ENCODE results near the gene MAEA.

The MAEA gene

DNA sequence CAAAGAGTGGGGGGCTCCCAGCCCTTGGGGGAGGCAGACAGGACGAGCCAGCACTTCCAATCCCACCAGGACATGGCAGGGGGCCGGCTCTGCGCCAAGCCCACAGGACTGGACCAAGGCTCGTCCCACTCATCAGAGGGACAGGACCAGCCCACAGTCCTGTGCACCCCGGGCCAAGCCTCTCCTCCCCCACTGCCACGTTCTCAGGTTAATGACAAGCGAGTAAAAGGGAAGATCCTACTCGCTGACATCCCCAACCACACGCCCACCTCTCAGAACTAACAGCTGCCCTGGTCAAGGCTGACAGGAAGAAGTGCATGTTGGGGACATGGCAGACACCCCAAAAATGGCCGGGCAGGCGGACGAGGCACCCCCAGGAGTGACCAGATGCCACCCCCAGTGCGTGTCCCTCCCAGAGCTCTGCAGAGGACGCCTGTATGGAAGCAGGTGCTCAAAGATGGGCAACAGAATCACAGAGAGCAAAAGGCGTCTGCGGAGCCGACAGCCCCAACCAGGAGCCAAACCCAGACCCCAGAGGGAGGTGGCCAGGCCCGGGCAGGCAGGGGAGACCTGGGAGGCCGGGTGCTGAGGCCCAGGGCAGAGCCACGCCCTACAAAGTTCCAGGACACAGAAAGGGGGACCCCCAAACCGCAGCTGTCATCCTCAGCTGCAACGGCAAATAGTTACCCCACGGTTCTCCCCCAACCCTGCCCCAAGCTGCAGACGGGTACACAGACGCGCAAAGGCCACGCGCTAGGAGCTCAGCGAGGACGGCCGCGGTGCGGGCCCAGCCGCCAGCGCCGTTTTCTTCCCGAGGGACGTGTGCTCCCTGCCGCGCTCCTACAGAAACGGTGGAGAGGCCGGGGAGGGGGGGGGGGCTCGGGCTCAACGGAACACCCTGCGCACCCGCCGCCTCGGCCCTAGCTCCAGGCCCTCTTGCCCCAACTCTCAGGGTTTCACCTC lies 42.5 kb upstream of the MAEA start:
- Histone ChIP-seq H3K9ac (ENCODE audit: low read depth, low read length) (peak overlapping the region; percentile 80), H3K36me3 (ENCODE audit: insufficient read depth, low read length) (peaks cover 14% of the 10 kb centered on the region), H3K9me3 (ENCODE audit: control insufficient read depth, insufficient read depth, low read length) (peaks cover 5% of the 10 kb centered on the region; the same call in 1 of the 2 replicates), H3K4me1 (ENCODE audit: insufficient read depth, low read length) (peaks cover 4% of the 10 kb centered on the region; the same call in 1 of the 2 replicates)

DNA sequence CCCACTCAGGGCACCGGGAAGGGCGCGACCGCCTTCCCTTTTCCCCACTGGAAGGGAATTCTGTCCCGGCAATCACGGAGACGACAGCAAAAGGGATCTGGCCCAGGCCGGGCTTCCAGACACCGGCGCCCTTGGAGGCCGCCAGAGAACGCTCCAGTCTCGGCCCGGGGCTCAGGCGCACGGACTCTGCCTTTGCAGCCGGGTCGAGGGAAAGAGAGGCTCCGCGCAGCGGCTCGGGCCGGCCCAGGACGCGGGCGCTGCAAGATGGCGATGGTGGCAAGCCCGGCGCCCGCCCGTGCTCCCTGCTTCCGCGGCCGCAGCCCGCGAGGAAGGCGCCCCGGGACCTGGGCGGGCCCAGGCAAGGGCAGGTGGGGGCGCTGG lies 41.8 kb upstream of the MAEA start:
- Histone ChIP-seq H3K4me1 (ENCODE audit: insufficient read depth, low read length) (peaks cover 4% of the 10 kb centered on the region; the same call in 1 of the 2 replicates), H3K9ac (ENCODE audit: low read depth, low read length) (peak overlapping the region; percentile 80), H3K36me3 (ENCODE audit: insufficient read depth, low read length) (peaks cover 14% of the 10 kb centered on the region), H3K9me3 (ENCODE audit: control insufficient read depth, insufficient read depth, low read length) (peaks cover 7% of the 10 kb centered on the region; the same call in 1 of the 2 replicates)

DNA sequence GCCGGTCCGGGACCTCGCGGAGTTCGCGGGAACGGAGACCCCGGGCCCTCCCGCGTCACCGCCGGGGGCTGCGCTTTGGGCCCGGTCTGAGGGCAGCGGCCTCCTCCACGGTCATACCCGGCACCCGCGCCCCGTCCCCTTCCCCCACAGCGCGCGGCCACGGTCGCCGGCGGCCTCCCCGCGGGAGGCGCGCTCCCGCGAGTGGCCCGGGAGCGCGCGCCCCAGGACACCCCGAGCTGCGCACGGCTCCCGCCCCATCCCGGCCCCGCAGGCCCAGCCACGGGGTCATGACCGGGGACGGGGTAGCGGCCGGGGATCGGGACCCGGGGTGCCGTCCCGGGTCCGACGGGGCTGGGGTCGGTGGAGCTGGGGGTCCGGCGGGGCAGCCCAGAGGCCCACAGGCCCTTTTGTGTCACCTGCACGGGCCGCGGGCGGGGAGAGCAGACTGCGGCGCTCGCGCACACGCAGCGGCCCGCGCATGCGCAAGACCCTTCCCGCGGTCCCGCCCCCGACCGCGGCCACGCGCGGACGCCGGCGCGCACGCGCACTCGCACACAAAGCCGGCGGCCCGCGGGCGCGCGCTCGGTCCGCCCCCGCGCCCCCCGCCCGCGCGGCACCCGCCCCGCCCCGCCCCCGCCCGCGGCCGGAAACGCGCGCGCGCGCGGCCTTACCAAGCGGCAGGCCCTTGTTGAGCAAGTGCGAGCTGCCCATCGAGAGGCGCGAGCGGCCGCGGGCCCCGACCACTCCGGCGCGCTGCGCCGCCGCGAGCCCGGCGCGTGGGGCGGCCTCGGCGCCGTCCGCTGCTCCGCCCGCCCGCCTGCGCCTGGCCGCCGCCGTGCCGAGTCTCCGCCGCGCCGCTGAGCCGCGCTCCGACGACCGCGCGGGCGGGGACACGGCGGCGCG lies 41.2 kb upstream of the MAEA start, which contains the start of gene CTBP1:
Gene CTBP1, minus strand, starts transcription at position 886 of the 903 bp plus-strand sequence. CDS start 7,799 bp downstream, outside the sequence.
- Histone ChIP-seq H3K9ac (ENCODE audit: low read depth, low read length) (peak within 1 kb of the TSS; percentile 80), H3K4me1 (ENCODE audit: insufficient read depth, low read length) (peaks cover 4% of the 10 kb centered on the region; the same call in 1 of the 2 replicates), H3K36me3 (ENCODE audit: insufficient read depth, low read length) (peaks cover 13% of the 10 kb centered on the region), H3K9me3 (ENCODE audit: control insufficient read depth, insufficient read depth, low read length) (peaks cover 12% of the 10 kb centered on the region)

DNA sequence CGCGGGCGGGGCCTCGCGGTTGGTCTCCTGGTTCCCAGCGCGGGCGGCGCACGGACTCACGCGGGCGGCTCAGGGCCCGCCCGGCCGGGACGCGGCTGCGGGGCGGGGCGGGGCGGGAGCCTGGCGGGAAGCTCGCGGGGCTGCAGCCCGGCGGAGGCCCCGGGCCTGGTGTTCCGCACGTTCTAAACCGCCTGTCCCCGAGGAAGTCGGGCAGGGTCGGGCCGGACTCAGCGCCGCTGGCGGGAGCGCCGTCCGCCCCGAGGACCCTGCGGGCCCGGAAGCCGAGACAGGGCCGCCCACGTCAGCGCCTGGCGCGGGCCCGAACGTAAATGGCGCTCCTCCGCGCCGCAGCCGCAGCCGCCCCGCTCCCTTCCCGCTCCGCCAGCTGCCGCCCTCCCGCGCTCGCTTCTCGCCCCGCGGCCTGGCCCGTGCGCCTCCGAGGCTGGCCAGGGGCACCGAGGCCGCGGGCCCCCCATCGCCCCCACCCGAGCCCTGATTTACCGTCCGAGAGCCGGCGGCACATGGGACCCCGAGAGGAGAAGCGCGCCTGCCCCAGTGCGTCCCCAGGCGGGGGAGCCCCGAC lies 40.5 kb upstream of the MAEA start:
- peak overlapping the region; percentile 75 for H3K9ac ChIP-seq (ENCODE audit: low read depth, low read length)
- H3K9me3 ChIP-seq (ENCODE audit: control insufficient read depth, insufficient read depth, low read length) = peaks cover 12% of the 10 kb centered on the region
- H3K4me1 ChIP-seq (ENCODE audit: insufficient read depth, low read length) = peaks cover 4% of the 10 kb centered on the region; the same call in 1 of the 2 replicates
- H3K36me3 ChIP-seq (ENCODE audit: insufficient read depth, low read length) = peaks cover 15% of the 10 kb centered on the region

DNA sequence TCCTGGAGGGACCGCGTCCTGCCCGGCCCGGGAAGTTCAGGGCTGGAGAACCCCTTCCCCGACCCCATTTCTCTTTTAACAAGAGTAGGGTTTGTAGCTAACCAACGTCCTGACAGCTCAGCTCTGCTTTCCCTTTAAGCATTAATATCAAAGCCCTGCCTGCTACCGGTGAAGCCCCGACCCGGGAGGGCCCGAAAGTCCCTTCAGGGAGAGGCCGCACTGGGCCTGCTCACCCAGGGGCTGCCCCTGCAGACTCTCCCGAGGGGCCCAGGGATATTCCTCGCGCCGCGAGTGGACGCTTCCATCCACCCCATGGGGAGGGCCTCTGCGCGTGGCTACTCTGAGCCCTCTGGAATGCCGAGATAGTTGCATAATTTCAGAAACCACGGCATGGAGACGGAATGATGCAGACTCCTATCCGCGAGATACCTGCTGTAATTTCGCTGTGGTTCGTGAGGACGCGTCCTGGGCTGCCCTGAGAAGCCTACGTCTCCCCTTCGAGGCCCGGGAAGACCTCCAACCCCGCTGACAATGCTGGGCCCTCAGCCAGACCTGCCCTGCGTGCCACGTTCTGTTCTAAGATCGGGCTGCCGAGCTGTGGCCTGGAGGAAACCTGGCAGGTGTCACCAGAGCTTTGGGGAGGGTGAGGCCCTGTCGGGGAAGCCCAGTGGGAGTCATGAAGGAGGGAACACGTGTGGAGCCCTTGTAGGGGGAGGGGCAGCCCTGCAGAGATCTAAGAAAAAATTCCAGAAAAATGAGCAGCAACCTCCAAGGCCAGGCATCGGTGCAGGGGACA lies 39.8 kb upstream of the MAEA start:
- H3K9ac ChIP-seq (ENCODE audit: low read depth, low read length) = peak overlapping the region; percentile 75
- peaks cover 15% of the 10 kb centered on the region for H3K36me3 ChIP-seq (ENCODE audit: insufficient read depth, low read length)
- peaks cover 13% of the 10 kb centered on the region for H3K9me3 ChIP-seq (ENCODE audit: control insufficient read depth, insufficient read depth, low read length)
- peaks cover 4% of the 10 kb centered on the region; the same call in 1 of the 2 replicates for H3K4me1 ChIP-seq (ENCODE audit: insufficient read depth, low read length)

DNA sequence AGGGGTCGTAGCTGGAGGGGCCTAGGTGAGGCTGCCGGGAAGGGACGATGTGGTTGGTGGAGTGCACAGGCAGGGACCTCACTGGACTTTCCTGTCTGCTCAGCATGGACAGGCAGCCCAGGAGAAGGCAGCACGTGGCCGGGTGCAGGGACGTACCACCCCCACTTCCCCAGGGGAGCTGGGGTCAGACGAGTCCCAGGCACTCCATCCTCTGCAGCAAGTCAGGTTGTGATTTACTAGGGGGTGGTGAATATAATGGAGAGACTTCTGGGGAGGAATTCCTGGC lies 39.2 kb upstream of the MAEA start:
- peaks cover 15% of the 10 kb centered on the region for H3K36me3 ChIP-seq (ENCODE audit: insufficient read depth, low read length)
- no peak overlapping the region for H3K9ac ChIP-seq (ENCODE audit: low read depth, low read length)
- H3K4me1 ChIP-seq (ENCODE audit: insufficient read depth, low read length) = peaks cover 4% of the 10 kb centered on the region; the same call in 1 of the 2 replicates
- H3K9me3 ChIP-seq (ENCODE audit: control insufficient read depth, insufficient read depth, low read length) = peaks cover 17% of the 10 kb centered on the region

DNA sequence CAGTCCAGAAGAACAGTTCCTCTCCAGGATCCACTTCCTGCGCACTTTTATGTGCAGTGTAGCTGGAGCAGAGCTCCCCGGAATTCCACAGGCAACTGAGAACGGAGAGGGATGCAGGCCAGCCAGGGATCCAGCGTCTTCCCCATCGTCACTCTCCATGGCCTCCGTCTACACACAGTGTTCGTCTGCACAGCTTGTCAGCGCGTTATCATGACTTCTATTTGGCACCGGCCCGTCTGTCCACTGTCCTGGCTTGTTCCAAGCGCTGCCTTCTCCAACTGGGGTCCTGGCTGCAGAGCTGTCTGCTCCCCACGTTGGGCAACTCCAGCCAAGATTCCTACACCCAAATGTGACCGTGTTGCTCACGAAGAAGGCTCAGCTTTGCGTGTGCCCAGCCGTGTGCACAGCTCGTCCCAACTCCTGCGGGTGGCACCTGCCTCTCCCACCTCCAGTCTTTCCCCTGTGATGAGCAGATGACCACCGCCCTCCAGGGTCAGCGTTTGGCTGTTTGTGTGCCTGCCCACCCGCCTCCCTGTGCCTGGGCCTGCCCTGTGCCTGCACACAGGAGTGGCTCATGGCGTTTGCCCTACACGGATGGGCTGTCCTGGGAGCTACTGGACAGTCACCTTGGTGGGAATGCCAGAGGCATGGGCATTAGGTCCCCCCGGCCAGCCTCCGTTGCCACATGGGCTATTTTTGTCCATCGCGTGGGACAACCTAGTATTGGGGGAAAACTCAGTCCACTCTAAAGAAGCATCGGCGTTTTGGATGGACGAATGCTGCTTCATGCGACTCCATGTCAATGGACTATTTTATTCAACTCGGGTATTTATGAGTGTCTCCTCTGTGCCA lies 38.5 kb upstream of the MAEA start:
- peaks cover 15% of the 10 kb centered on the region for H3K36me3 ChIP-seq (ENCODE audit: insufficient read depth, low read length)
- peaks cover 22% of the 10 kb centered on the region for H3K9me3 ChIP-seq (ENCODE audit: control insufficient read depth, insufficient read depth, low read length)
- no peak overlapping the region for H3K9ac ChIP-seq (ENCODE audit: low read depth, low read length)
- peaks cover 4% of the 10 kb centered on the region; the same call in 1 of the 2 replicates for H3K4me1 ChIP-seq (ENCODE audit: insufficient read depth, low read length)

DNA sequence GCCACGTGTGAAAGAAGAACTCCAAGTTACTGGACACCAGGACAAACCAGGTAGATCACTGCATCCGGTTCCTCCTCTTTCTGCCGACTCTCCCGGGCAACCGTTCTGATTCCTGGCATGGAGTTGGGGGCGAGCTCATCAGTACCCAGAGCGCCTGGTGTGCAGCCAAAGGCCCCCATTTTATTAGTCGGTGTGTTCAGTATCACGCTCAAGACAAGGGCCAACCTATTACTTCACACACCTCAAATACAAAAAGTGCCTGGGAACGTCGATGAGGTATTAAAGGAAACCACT lies 38.0 kb upstream of the MAEA start:
- peaks cover 22% of the 10 kb centered on the region for H3K9me3 ChIP-seq (ENCODE audit: control insufficient read depth, insufficient read depth, low read length)
- peaks cover 15% of the 10 kb centered on the region for H3K36me3 ChIP-seq (ENCODE audit: insufficient read depth, low read length)
- peaks cover 4% of the 10 kb centered on the region; the same call in 1 of the 2 replicates for H3K4me1 ChIP-seq (ENCODE audit: insufficient read depth, low read length)
- H3K9ac ChIP-seq (ENCODE audit: low read depth, low read length) = no peak overlapping the region

DNA sequence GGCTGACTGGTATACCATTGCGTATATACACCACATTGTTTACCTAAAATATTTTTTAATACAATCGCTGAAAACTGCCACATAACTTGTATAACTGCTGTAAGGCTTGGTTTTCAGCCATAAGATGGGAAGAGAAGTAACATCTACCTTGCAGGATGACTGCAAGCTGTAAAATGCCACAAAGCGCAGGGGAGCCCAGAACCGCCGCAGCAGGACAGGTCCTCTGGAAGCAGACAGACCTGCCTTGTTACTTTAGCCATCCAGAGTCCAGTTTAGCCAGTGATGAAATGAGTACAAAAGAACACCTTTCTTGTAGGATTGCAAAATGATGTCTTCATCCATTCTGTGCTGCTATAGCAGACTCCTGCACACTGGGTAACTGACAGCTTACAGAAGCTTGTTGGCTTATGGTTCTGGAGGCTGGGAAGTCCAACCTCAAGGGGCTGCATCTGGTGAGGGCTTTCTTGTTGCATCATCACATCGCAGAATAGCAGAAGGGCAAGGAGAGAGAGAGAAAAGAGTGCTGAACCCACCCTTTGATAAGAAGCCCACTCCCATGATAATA lies 36.7 kb upstream of the MAEA start:
- H3K9ac ChIP-seq (ENCODE audit: low read depth, low read length) = no peak overlapping the region
- H3K9me3 ChIP-seq (ENCODE audit: control insufficient read depth, insufficient read depth, low read length) = peaks cover 22% of the 10 kb centered on the region
- H3K36me3 ChIP-seq (ENCODE audit: insufficient read depth, low read length) = peaks cover 15% of the 10 kb centered on the region
- H3K4me1 ChIP-seq (ENCODE audit: insufficient read depth, low read length) = no peaks in the 10 kb centered on the region

DNA sequence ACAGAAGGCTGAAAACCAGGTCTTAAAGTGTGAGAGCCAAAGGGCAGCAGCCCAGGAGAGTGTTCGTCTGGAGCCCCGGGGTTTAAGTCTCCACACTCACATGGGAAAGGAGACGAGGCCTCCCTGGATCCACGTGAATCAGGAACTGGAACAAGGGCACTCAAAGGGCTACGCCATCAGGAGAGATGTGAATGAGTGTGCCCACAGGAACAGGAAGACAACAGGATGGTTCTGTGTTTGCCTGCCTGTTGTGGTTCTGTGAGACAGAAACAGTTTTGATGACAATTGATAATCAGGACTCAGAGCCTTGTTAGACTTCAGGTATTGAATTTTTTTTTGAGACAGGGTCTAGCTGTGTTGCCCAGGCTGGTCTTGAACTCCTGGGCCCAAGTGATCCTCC lies 35.9 kb upstream of the MAEA start:
- Histone ChIP-seq H3K9ac (ENCODE audit: low read depth, low read length) (no peak overlapping the region), H3K9me3 (ENCODE audit: control insufficient read depth, insufficient read depth, low read length) (peaks cover 22% of the 10 kb centered on the region)

DNA sequence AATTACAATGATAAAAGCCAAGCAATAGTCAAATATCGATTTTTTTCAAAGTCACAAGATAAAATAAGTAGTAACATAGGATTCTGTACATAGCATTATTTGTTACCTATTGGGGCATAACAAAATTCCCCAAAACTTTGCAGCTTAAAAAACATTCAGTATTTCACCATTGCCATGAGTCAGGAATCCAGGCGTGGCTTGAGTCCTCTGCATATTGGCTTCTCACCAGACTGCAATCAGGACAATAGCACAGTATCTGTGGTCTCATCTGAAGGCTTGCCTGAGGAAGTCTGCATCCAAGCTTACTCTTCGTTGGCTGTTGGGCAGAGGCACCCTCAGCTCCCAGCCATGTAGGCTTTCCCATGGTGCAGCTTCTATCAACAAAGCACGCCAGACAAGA lies 34.5 kb upstream of the MAEA start:
- Histone ChIP-seq H3K9me3 (ENCODE audit: control insufficient read depth, insufficient read depth, low read length) (peaks cover 22% of the 10 kb centered on the region), H3K36me3 (ENCODE audit: insufficient read depth, low read length) (peaks cover 15% of the 10 kb centered on the region)

More for the DNA sequence above, 35.9 kb upstream of the MAEA start:
- Histone ChIP-seq H3K36me3 (ENCODE audit: insufficient read depth, low read length) (peaks cover 15% of the 10 kb centered on the region), H3K4me1 (ENCODE audit: insufficient read depth, low read length) (no peaks in the 10 kb centered on the region)

DNA sequence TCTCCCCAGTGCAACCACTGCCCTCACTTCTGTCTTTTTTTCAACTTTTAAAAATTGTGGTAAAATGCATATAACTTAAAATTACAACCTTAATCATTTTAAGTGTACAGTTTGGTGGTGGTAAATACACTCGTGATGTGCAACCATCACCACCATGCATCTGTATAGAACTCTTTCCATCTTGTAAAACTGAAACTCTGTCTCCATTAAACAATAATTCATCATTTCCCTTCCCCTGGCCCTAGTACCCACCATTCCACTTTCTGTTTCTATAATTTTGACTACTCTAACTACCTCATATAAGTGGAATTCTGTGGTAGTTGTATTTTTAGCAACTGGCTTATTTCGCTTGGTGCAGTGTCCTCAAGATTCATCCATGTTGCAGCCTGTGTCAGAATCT lies 34.0 kb upstream of the MAEA start:
- Histone ChIP-seq H3K9ac (ENCODE audit: low read depth, low read length) (no peak overlapping the region), H3K9me3 (ENCODE audit: control insufficient read depth, insufficient read depth, low read length) (peaks cover 22% of the 10 kb centered on the region), H3K4me1 (ENCODE audit: insufficient read depth, low read length) (no peaks in the 10 kb centered on the region), H3K36me3 (ENCODE audit: insufficient read depth, low read length) (peaks cover 14% of the 10 kb centered on the region)

More for the DNA sequence above, 34.5 kb upstream of the MAEA start:
- H3K4me1 ChIP-seq (ENCODE audit: insufficient read depth, low read length) = no peaks in the 10 kb centered on the region
- H3K9ac ChIP-seq (ENCODE audit: low read depth, low read length) = no peak overlapping the region
